ENCODE measurements around the gene MEGF11. TPM values are rescaled to one million over a fixed set of nuclear protein-coding genes. Genes with fewer than 3 reads are reported as not detected.

The MEGF11 gene
- total RNA-seq, 1 experiment from 2014 or later: 1.2 TPM

DNA sequence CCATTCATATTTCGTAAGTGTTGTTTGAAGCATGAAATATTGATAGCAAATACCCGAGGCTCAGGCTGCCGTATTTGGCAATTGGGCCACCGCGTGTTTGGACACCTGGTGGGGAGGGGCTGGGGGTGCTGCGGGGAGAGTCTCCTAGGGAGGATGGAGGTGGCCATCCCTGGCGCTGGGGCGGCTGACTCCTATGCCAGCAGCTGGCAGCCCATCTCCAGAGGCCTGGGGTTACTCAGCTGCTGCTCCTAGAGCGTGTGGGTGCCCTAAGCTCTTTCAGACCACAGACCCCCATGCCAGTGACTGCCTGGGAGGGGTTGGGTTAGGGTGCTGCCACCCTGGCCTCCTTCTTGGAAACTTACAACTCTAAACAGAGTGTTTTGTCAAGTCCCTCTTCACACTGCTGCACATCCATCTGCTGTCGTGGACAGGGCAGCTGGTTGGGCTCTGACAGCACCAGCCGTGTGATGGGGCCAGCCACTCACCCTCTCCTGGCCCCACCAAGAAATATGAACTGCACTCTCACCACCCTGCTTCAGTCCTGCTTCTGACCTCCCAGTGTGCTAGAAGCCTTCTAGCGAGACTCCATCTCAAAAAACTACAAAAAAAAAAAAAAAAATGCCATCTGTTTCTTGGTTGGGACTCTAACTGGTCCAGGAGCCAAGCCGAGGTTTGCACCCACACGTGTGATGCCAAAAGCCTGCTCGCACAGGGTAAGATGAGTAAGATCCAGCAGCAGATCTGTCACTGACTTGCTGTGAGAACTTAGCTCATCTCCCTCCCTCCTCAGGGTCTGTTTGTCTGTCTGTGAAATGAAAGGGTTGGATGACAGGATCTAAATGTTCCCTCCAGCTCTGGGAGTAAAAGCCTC is 156.2 kb downstream of the MEGF11 start:
- Histone ChIP-seq H4K20me1 (ENCODE audit: control insufficient read depth, insufficient read depth, insufficient read length) (no peaks in the 10 kb centered on the region), H3K27me3 (ENCODE audit: insufficient read depth, low read length) (no peaks in the 10 kb centered on the region), H3K23ac (ENCODE audit: insufficient read length, low read depth, low read length) (no peak overlapping the region), H4K8ac (replicated peaks; ENCODE audit: insufficient read length, low read depth, low read length) (no peak overlapping the region), H3K27ac (ENCODE audit: insufficient read length, low read depth, low read length) (no peak overlapping the region), H3K79me1 (ENCODE audit: insufficient read depth, low read depth, low read length, poor library complexity, severe bottlenecking) (no peaks in the 10 kb centered on the region), H4K5ac (ENCODE audit: insufficient read length, low read depth, low read length) (no peak overlapping the region), H2AK5ac (ENCODE audit: insufficient read length, low read length) (no peak overlapping the region), H4K91ac (ENCODE audit: insufficient read length, low read depth, low read length) (no peak overlapping the region), H3K4me2 (ENCODE audit: insufficient read depth, insufficient read length, low read length) (no peak overlapping the region), H3K79me2 (ENCODE audit: insufficient read depth, low read length) (no peaks in the 10 kb centered on the region), H2BK20ac (ENCODE audit: low read depth, low read length, poor library complexity, severe bottlenecking) (no peak overlapping the region), H3T11ph (ENCODE audit: low read length) (no peak overlapping the region), H3K9ac (ENCODE audit: extremely low read depth, insufficient read length, low read length) (no peak overlapping the region), H2BK12ac (ENCODE audit: insufficient read length, low read depth, low read length) (no peak overlapping the region), H2BK5ac (ENCODE audit: insufficient read length, low read length) (no peak overlapping the region), H3K9me3 (ENCODE audit: control insufficient read depth, low read depth, low read length) (no peaks in the 10 kb centered on the region), H2BK15ac (ENCODE audit: low read depth, low read length) (no peak overlapping the region), H3K14ac (ENCODE audit: insufficient read depth, low read length) (no peak overlapping the region), H3K4me1 (ENCODE audit: insufficient read depth, low read length) (no peaks in the 10 kb centered on the region), H2BK120ac (ENCODE audit: low read depth, low read length, poor library complexity, severe bottlenecking) (no peak overlapping the region), H3K56ac (ENCODE audit: insufficient read length, low read depth, low read length) (no peak overlapping the region), H3K23me2 (ENCODE audit: insufficient read length, low read depth, low read length, poor library complexity, severe bottlenecking) (no peaks in the 10 kb centered on the region), H3K4ac (ENCODE audit: low read depth, low read length) (no peak overlapping the region), H3K18ac (ENCODE audit: insufficient read length, low read depth, low read length) (no peak overlapping the region), H2AFZ (ENCODE audit: low read length) (no peak overlapping the region)
- H3K4me3 Mint-ChIP-seq: no peak overlapping the region
- peaks cover 6% of the 10 kb centered on the region; the same call in 1 of the 2 replicates for H3K27me3 Mint-ChIP-seq (ENCODE audit: low read depth)
- TF ChIP-seq, protein P1, sequence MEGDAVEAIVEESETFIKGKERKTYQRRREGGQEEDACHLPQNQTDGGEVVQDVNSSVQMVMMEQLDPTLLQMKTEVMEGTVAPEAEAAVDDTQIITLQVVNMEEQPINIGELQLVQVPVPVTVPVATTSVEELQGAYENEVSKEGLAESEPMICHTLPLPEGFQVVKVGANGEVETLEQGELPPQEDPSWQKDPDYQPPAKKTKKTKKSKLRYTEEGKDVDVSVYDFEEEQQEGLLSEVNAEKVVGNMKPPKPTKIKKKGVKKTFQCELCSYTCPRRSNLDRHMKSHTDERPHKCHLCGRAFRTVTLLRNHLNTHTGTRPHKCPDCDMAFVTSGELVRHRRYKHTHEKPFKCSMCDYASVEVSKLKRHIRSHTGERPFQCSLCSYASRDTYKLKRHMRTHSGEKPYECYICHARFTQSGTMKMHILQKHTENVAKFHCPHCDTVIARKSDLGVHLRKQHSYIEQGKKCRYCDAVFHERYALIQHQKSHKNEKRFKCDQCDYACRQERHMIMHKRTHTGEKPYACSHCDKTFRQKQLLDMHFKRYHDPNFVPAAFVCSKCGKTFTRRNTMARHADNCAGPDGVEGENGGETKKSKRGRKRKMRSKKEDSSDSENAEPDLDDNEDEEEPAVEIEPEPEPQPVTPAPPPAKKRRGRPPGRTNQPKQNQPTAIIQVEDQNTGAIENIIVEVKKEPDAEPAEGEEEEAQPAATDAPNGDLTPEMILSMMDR (conservative IDR thresholded peaks at IDR 0.05): no peak
- H3K36me3 Mint-ChIP-seq (ENCODE audit: insufficient read depth in 1 of 3, low read depth in 3 of 3): no peaks in the 10 kb centered on the region; a peak in 1 of 7 replicates
- H3K9me3 Mint-ChIP-seq: no peaks in the 10 kb centered on the region
- H3K27ac Mint-ChIP-seq: no peak overlapping the region; a peak in 1 of 7 replicates
- no peak for DNase-seq
- peaks cover 36 to 42% of the 10 kb centered on the region in 2 experiments for H3K4me1 Mint-ChIP-seq
- no CpG with 5 or more reads among the region's 15 CpGs for WGBS (ENCODE audit: extremely low coverage, insufficient read length, low lambda C conversion rate)
